Motor neuron (in vitro differentiated cells): ENCODE results near the gene HSPB1. TPM values are rescaled to one million over a fixed set of nuclear protein-coding genes. Genes with fewer than 3 reads are reported as not detected.

ENCODE experiments used
- ATAC-seq, 8 experiments: fragments of 200-7000 bp; cut with Tn5 transposase; replicated peaks in 6 of 8; 2 replicates each; pipeline ENCODE4 v1.8.0; 2021; ENCODE audit warnings: mild to moderate bottlenecking in 8 of 8, moderate library complexity in 8 of 8
- H3K27ac ChIP-seq, 2 donors: fragments of 250-450 bp; sonication (Bioruptor Pico); 2 replicates each; pipeline ENCODE4 v1.9.0; 2021; ENCODE audit warnings: antibody characterized with exemption in 2 of 2, mild to moderate bottlenecking in 2 of 2, moderate library complexity in 1 of 2
- H3K4me1 ChIP-seq, 2 donors: fragments of 250-450 bp; sonication (Bioruptor Pico); replicated peaks in 1 of 2; 2 replicates each; pipeline ENCODE4 v1.6.1; 2021; ENCODE audit warnings: antibody characterized with exemption in 2 of 2, mild to moderate bottlenecking in 2 of 2, moderate library complexity in 1 of 2
- H3K4me3 ChIP-seq, 5 donors: fragments of 250-450 bp; sonication (Bioruptor Pico); 2 replicates each; pipeline ENCODE4 v1.9.0; 2021; ENCODE audit warnings: antibody characterized with exemption in 5 of 5, mild to moderate bottlenecking in 5 of 5, moderate library complexity in 4 of 5
- WGBS, 10 experiments: fragments of 450-650 bp; shearing (Covaris generic); methylation state at CpG; one replicate each; pipeline ENCODE4 v1.0.0; 2022; 5-methylcytosine and 5-hydroxymethylcytosine counted together
- in situ Hi-C, 9 experiments: fragments of 400-800 bp; cut with MboI; loops; one replicate each; pipeline ENCODE4 v1.15.0; 2021; ENCODE audit warnings: low sequenced_read_pairs in 9 of 9, low pct_unique_long_range_greater_than_20kb in 2 of 9; ENCODE audit not compliant: unreplicated experiment in 9 of 9
- total RNA-seq, 8 experiments: library from RNA; unstranded; fragments of 300-600 nt; gene quantifications; 2 replicates each; pipeline versions ENCODE4 v1.2.3 to v1.2.4, GENCODE V29; 2022

The HSPB1 gene
- total RNA-seq, 8 experiments from 2014 or later, result 44.0 to 193 (median 120) TPM

DNA sequence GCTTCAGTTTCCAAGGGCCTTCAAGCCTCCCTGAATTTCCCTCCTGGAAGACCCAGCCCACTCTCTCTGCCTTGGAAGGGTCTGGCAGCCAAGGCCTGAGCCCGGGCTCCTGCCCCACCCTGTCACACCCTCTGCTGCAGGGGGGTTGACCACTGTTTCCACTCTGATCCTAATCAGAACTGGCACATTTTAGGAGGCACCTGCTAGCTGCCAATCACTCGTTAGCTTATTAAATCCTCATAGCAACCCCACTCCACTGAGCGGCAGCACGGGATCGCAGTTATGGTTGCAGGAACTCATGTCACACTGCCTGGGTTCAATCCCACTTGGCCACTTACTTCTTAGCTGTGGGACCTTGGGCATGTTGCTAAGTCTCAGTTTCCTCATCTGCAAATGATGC is 12.9 kb downstream of the HSPB1 start:
- ATAC-seq, result no peak
- WGBS, 10 experiments, result 69 to 100% (median 100%) methylated on average over 2 to 4 of the region's 5 CpGs; no CpG with 5 or more reads in 7 of the 10 experiments
- no peak overlapping the region for H3K27ac ChIP-seq
- peaks cover 14 to 21% of the 10 kb centered on the region in 2 donors for H3K4me1 ChIP-seq
- H3K4me3 ChIP-seq, result no peak overlapping the region
- in situ Hi-C loops, result loop anchor here in 2 of 9 experiments (10.0 to 25.0 kb wide), 2 partner anchors 128 to 141 kb away; no protein-coding TSS in a partner anchor

DNA sequence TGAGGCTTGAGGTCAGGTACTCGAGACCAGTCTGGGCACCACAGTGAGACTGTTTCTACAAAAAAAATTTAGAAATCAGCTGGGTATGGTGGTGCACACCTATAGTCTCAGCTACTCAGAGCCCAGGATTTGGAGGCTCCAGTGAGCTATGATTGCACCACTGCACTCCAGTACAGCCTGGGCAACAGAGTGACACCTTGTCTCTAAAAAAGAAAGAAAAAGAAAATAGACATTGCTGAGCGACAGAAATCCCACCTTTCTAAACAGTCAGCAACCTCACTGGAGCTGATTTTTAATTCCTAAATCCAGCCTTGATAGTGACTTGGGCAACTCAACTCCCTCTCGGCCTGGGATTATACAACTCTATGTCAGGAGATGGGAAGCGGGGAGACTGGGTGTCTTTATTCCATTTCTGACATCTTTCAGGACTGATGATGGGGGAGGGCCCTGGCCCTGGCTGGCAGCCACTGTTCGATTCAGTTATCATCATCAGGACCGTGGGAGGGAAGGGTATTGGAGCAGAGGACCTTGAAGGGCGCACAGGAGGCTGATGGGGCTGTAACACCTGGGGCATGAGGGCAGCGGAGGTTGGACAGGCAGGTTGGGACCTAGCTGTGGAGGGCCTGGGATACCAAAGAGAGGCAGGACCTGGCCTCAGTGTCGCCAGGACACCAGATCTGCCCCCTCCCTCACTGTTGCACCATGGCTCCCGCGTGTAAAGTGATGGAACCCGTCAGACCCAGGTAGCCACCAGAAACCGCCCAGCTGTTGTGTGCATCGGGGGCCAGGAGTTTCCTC is 14.7 kb downstream of the HSPB1 start:
- H3K4me3 ChIP-seq, result peak overlapping the region; percentile 40 to 69 (median 56)
- WGBS, 10 experiments, result 53 to 100% (median 60%) methylated on average over 1 to 10 of the region's 14 CpGs; no CpG with 5 or more reads in 2 of the 10 experiments
- H3K27ac ChIP-seq, result peak overlapping the region; percentile 86 to 87
- peaks cover 14% of the 10 kb centered on the region in 2 donors for H3K4me1 ChIP-seq
- ATAC-seq, result peak in 4 of 8 experiments; percentile 0 to 2 (median 0)
- in situ Hi-C loops, result loop anchor here in 2 of 9 experiments (10.0 to 25.0 kb wide), 2 partner anchors 130 to 142 kb away; no protein-coding TSS in a partner anchor

DNA sequence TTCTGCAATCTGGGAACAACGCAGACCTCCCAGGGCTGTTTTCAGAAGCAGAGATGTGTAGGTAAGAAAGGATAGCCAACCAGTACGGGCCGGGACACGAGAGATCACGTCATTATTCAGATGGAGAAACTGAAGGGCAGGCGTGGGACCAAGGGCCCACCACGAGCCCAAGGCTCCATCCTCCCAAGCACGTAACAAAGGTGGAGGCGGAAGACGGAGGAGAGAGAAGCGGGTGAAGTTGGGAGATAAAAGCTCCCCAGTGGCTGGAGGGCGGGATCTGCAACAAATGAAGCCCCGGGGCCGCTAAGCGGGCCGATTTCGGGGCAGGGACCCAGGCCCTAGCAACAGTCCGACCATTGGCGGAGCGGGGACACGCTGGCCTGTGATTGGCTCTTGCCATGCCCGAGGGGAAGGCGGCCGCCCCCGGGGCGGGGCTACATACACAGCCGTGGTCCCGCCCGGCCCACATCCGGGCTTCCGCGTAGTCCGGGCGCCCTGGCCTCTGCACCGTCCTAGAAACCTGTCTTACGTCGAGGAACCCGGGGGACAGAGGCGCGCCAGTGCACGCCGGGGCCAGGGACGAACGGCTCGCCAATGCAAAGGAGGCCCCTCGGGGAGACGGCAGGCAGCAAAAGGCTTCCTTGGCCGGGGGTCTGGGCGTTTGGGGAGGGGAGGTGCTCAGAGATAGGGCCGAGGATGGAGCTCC is 15.5 kb downstream of the HSPB1 start:
- in situ Hi-C loops, result loop anchor here in 2 of 9 experiments (10.0 to 25.0 kb wide), 2 partner anchors 131 to 143 kb away; no protein-coding TSS in a partner anchor
- WGBS, 10 experiments, result 0 to 7% (median 0%) methylated on average over 1 to 8 of the region's 50 CpGs; no CpG with 5 or more reads in 3 of the 10 experiments

DNA sequence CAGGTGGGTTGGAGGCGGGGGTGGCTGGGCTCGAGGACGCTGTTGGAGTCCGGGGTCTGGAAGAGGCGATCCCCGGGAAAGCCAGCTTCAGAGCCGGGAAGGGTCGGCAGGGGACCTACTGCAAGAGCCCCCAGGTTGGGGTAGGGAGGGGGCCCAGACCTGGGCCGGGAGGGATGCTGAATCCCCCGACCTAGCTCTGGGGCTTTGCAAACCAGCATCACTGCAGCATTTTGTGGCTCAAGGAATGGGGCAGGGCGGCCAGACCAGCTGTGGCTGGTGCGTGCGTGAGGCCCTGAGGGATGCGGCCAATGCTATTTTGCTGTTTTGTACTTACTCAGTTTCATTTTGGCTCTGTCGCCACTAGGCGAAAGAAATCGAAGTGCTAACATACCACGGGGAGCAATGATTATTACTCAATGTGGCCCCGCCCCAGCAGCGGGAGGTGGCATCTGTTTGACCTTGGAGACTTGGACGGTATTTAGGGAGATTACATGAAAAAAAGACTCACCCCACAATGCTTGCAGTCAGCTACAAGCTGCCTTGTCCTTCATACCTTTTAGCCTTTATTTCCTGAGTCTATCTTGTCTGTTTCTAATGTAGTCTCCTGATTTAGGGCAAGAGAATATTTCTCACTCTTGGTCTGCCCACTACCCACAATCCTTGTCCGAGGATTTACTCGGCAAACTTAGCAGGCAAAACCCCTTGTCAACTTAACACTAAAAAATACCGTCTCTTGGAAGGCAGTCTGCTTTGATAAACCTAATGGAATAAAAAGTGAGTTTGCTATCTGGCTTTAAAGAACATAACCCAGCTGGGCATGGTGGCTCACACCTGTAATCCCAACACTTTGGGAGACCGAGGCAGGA is 16.2 kb downstream of the HSPB1 start:
- Histone ChIP-seq H3K4me3 (peak overlapping the region; percentile 40 to 69 (median 56)), H3K27ac (peak overlapping the region; percentile 86 to 87), H3K4me1 (peaks cover 14% of the 10 kb centered on the region in 2 donors)
- ATAC-seq, result peak; percentile 32 to 57 (median 44)
- 0 to 80% (median 13%) methylated on average over 1 to 11 of the region's 25 CpGs; no CpG with 5 or more reads in 3 of the 10 experiments for WGBS, 10 experiments
- in situ Hi-C loops, result loop anchor here in 2 of 9 experiments (10.0 to 25.0 kb wide), 2 partner anchors 131 to 144 kb away; no protein-coding TSS in a partner anchor

More for the DNA sequence above, 15.5 kb downstream of the HSPB1 start:
- Histone ChIP-seq H3K4me1 (peaks cover 14% of the 10 kb centered on the region in 2 donors), H3K4me3 (peak overlapping the region; percentile 40 to 69 (median 56)), H3K27ac (peak overlapping the region; percentile 86 to 87)
- ATAC-seq, result peak; percentile 75 to 95 (median 92)

DNA sequence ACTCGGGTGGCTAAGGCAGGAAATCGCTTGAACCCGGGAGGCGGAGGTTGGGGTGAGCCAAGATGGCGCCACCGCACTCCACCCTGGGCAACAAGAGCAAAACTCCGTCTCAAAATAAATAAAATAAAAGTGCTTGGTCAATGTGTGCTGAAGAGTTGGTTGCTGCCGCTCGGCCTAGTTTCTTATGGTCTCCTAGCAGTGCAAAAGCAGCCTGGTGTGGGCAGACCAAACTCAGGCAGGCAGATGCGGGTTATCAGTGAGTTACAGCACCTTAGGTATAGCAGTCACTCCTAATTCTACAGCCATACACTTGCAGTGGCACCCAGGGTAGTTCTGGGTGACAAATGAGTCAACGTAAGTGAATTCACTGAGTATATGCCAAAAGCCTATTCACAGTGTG is 22.6 kb downstream of the HSPB1 start:
- Histone ChIP-seq H3K4me3 (no peak overlapping the region), H3K27ac (no peak overlapping the region), H3K4me1 (no peaks in the 10 kb centered on the region)
- ATAC-seq, result no peak
- in situ Hi-C loops, result no loop called here
- WGBS, 10 experiments, result 84 to 100% (median 100%) methylated on average over 1 to 5 of the region's 11 CpGs; no CpG with 5 or more reads in 6 of the 10 experiments

DNA sequence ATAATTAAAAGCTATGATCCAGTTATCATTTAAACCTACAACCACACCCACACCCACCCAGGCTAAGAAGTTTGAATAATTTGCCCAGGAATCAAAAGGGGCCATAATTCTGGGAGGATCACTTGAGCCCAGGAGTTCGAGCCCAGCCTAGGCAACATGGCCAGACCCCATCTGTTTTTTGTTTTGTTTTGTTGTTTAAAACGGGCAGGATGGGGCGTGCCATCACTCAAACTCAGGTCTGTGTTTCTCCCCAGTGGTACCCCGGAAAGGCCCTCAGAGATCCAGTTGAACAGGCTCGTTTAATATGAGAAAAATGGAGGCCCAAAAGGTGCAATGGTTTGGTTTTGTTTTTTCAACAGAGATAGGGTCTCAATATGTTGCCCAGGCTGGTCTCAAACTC is 23.3 kb downstream of the HSPB1 start:
- no peak for ATAC-seq
- Histone ChIP-seq H3K27ac (no peak overlapping the region), H3K4me1 (no peaks in the 10 kb centered on the region), H3K4me3 (no peak overlapping the region)
- in situ Hi-C loops, result no loop called here
- 71 to 100% (median 93%) methylated on average over 3 to 5 of the region's 5 CpGs; no CpG with 5 or more reads in 5 of the 10 experiments for WGBS, 10 experiments

DNA sequence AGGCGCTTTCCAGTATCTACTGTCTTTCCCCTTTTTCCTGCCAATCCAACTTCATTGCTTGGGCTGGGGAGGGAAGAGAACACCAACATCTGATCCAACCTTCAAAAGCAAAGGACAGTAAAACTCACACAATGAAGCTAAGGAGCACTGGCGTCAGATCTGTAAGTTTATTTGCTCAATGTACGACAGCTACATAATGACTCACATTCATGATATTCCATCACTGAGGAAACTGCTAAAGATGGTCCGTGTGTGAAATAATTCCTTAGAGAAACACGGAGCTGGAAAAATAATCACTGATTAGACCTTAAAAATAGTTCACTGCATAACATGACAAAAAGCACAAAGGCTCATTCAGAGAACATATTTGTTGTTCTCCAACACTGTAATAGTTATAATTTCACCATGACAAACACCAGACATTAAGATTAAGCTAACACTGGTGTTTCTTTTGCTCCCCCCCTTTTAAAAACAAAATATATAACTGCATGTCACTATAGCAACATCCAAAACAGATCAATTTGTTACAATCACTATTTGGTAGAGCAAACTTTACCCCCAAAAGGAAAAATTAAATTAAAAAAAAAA is 24.3 kb downstream of the HSPB1 start:
- Histone ChIP-seq H3K4me1 (no peaks in the 10 kb centered on the region), H3K4me3 (no peak overlapping the region), H3K27ac (no peak overlapping the region)
- in situ Hi-C loops, result no loop called here
- WGBS, 10 experiments, result 38 to 100% (median 90%) methylated on average over 1 to 5 of the region's 5 CpGs
- peak in 1 of 8 experiments; percentile 36 for ATAC-seq

DNA sequence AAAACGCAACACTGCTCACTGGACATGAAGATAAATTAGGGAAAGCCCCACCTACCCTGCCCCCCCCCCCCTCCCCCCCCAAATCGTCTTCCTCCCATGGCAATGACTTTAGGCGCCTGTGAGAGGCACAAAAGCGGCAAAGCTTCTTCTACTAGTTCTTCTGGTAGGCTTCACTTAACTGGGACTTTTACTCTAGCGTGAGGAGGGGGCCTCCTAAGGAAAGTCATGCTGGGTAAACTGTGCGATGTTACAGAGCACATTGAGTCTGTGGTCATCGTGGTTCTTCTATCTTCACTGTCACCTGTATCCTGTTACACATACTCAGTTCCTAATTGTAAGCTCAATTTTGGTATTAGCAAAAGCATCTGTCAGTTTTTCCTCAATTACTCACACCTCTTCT is 25.1 kb downstream of the HSPB1 start:
- in situ Hi-C loops, result no loop called here
- no peaks in the 10 kb centered on the region for H3K4me1 ChIP-seq
- H3K4me3 ChIP-seq, result no peak overlapping the region
- ATAC-seq, result no peak
- H3K27ac ChIP-seq, result no peak overlapping the region
- WGBS, 10 experiments, result 60 to 100% (median 88%) methylated on average over 1 to 5 of the region's 7 CpGs; no CpG with 5 or more reads in 4 of the 10 experiments

DNA sequence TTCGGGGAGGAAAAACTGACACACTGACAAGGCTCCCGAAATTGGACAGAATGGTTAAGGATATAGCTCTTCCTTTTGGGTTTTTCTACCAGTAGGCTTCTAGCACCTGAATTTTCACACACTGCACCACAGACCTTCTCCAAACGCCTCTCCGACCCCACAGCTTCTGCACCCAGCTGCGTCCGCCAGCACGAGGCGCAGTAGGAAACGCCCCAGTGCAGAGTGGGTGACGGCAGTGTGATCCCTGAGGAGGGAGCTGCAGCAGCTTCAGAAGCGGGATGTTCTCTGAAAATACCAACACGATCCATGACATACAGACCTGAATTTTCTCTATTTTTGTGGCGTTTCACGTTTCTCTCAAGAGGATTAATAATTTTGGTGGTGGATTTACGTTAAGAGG is 25.9 kb downstream of the HSPB1 start:
- no peaks in the 10 kb centered on the region for H3K4me1 ChIP-seq
- in situ Hi-C loops, result no loop called here

DNA sequence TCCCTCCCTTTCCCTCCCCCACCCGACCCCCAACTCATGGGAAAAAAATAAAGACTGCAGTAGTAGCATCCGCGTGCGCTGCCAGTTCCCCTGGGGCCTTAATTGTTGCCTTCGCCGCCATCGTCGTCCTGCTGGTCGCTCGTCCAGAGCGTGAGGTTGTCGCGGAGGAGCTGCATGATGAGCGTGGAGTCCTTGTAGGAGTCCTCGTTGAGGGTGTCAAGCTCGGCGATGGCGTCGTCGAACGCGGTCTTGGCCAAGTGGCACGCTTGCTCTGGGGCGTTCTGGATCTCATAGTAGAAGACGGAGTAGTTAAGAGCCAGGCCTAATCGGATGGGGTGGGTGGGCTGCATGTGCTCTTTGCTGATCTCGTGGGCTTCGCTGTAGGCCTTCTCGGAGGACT is 27.0 kb downstream of the HSPB1 start:
- WGBS, 10 experiments, result 82 to 100% (median 96%) methylated on average over 2 to 11 of the region's 29 CpGs; no CpG with 5 or more reads in 4 of the 10 experiments
- no peaks in the 10 kb centered on the region for H3K4me1 ChIP-seq
- H3K27ac ChIP-seq, result no peak overlapping the region
- in situ Hi-C loops, result no loop called here
- no peak for ATAC-seq
- H3K4me3 ChIP-seq, result no peak overlapping the region

More for the DNA sequence above, 25.9 kb downstream of the HSPB1 start:
- no peak overlapping the region for H3K27ac ChIP-seq
- no peak overlapping the region for H3K4me3 ChIP-seq
- ATAC-seq, result no peak
- 72 to 95% (median 90%) methylated on average over 2 to 13 of the region's 15 CpGs; no CpG with 5 or more reads in 1 of the 10 experiments for WGBS, 10 experiments

DNA sequence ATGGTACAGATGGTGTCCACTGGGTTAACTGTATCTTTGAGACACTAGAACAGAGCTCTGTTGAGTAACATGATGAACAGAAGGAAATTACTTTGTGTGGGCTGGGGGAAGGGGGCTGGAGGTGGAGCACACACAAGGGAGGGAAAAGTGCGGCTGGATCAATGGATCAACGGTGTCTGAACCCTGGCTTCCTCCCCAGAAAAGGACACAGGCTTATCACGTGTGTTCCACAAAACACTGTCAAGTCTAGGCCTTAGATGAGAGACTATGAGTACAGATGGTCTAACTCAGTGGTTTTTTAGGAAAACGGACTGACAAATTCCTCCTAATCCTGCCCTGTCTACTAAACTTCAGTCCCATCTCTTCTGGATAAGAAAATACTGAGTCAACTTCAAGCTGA is 27.8 kb downstream of the HSPB1 start:
- WGBS, 10 experiments, result 87 to 100% (median 91%) methylated on average over 2 to 3 of the region's 4 CpGs; no CpG with 5 or more reads in 6 of the 10 experiments
- no peak overlapping the region for H3K27ac ChIP-seq
- ATAC-seq, result peak in 1 of 8 experiments; percentile 9

DNA sequence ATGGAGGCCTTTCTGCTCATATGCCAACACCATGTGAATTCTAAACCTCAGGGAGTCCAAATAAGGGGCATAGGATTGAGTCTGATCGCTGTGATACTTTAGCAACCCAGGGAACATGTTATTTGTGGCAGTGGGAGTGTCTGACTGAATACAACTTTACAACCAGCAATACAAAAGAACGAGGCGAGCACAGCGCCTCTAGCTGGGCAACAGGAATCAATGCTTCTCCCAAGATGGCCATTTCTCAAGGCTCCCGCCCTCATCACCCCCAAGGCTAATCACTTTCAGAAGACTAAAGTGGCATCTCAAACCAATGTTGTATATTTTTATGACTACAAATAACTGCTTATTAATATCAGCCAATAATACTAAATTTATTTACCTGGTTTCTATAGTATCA is 28.2 kb downstream of the HSPB1 start:
- no peak overlapping the region for H3K4me3 ChIP-seq
- H3K27ac ChIP-seq, result no peak overlapping the region
- no peaks in the 10 kb centered on the region for H3K4me1 ChIP-seq
- peak in 1 of 8 experiments; percentile 19 for ATAC-seq
- in situ Hi-C loops, result no loop called here
- WGBS, 10 experiments, result 69 to 100% (median 89%) methylated on average over 1 to 5 of the region's 5 CpGs; no CpG with 5 or more reads in 4 of the 10 experiments

More for the DNA sequence above, 27.8 kb downstream of the HSPB1 start:
- in situ Hi-C loops, result no loop called here
- Histone ChIP-seq H3K4me1 (no peaks in the 10 kb centered on the region), H3K4me3 (no peak overlapping the region)
